A549 (cell line): ENCODE results near the gene HIGD1C. TPM values are rescaled to one million over a fixed set of nuclear protein-coding genes. Genes with fewer than 3 reads are reported as not detected.

Source experiments
- ATAC-seq, 2 experiments: fragments of 200-7000 bp in 1 of 2; fragments of >200 bp in 1 of 2; cut with Nextera tagmentation in 1 of 2; cut with Tn5 transposase in 1 of 2; 3 replicates each; pipeline versions ENCODE4 v1.8.0 to v1.9.1; 2018 to 2020; ENCODE audit warnings: mild to moderate bottlenecking in 1 of 2, moderate library complexity in 1 of 2
- CTCF ChIA-PET: fragments of 300-600 bp; sonication (Branson Sonifier 250); formaldehyde crosslinking; extraction: SDS; loops from one replicate; lab custom pipeline; 2021; ENCODE audit warnings: antibody characterized with exemption, inconsistent platforms; lab: Yijun Ruan, JAX
- POLR2A ChIA-PET: fragments of 350-600 bp; formaldehyde crosslinking; extraction: SDS; loops from one replicate; lab custom pipeline; 2021; ENCODE audit warnings: antibody characterized with exemption, inconsistent platforms; lab: Yijun Ruan, JAX
- DNase-seq, 2 experiments: peaks; one replicate each; pipeline versions ENCODE4 v3.0.0 to v3.0.0-alpha.2; 2011 to 2016; ENCODE audit warnings: low read depth in 1 of 2, low spot score in 1 of 2
- FAIRE-seq: peaks from 2 replicates; lab custom pipeline; 2011; peaks lifted over from hg19 to GRCh38; lab: Jason Lieb, UNC
- H3K27ac ChIP-seq, 2 experiments: fragments of >200 bp; sonication (Bioruptor Twin); formaldehyde crosslinking; 3 replicates each; pipeline ENCODE4 v1.5.1; 2016 to 2017
- H3K4me1 ChIP-seq: fragments of >200 bp; sonication (Bioruptor Twin); formaldehyde crosslinking; 3 replicates; pipeline ENCODE4 v1.6.1; 2016
- H3K4me2 ChIP-seq: fragments of >200 bp; sonication (Bioruptor Twin); formaldehyde crosslinking; 3 replicates; pipeline ENCODE4 v1.6.1; 2016
- H3K4me3 ChIP-seq: fragments of >200 bp; sonication (Bioruptor Twin); formaldehyde crosslinking; 3 replicates; pipeline ENCODE4 v1.5.1; 2016
- H3K9me3 ChIP-seq: fragments of >200 bp; sonication (Bioruptor Twin); formaldehyde crosslinking; 3 replicates; pipeline ENCODE4 v1.6.1; 2016
- BHLHE40 ChIP-seq: IDR thresholded peaks from 2 replicates; pipeline ENCODE4 v1.6.1; 2012; ENCODE audit warnings: low read depth, low read length, inconsistent platforms
- CBX8 ChIP-seq: fragments of 200-600 bp; sonication (generic); IDR thresholded peaks from 2 replicates; pipeline ENCODE4 v1.6.1; 2016
- CHD4 ChIP-seq: fragments of 200-600 bp; sonication (generic); IDR thresholded peaks from 2 replicates; pipeline ENCODE4 v1.6.1; 2016; ENCODE audit warnings: antibody characterized with exemption, mild to moderate bottlenecking, borderline replicate concordance
- EHF ChIP-seq: fragments of 250-450 bp; sonication (Bioruptor Pico); IDR thresholded peaks from 2 replicates; pipeline ENCODE4 v1.5.0; 2020; ENCODE audit warnings: mild to moderate bottlenecking
- EP300 ChIP-seq, 2 experiments: fragments of >200 bp; sonication (Bioruptor Twin); formaldehyde crosslinking; IDR thresholded peaks; 2 replicates in 1 of 2; 3 replicates in 1 of 2; pipeline ENCODE4 v1.6.1; 2016 to 2017
- ESRRA ChIP-seq: fragments of 150-350 bp; IDR thresholded peaks from 2 replicates; pipeline ENCODE4 v1.6.1; 2014; ENCODE audit warnings: mild to moderate bottlenecking, low read length, borderline replicate concordance
- FOSB ChIP-seq: fragments of 250-450 bp; sonication (Bioruptor Pico); IDR thresholded peaks from 2 replicates; pipeline ENCODE4 v1.5.0; 2020; ENCODE audit warnings: mild to moderate bottlenecking, moderate library complexity
- FOSL2 ChIP-seq, 2 experiments: fragments of 450-650 bp in 1 of 2; fragments of >200 bp in 1 of 2; sonication (Bioruptor Twin) in 1 of 2; formaldehyde crosslinking; IDR thresholded peaks; 2 replicates each; pipeline versions ENCODE4 v1.5.0 to v1.6.1; 2016 to 2020; ENCODE audit warnings: mild to moderate bottlenecking in 1 of 2, moderate library complexity in 1 of 2
- FOXS1 ChIP-seq: fragments of 250-450 bp; sonication (Bioruptor Pico); IDR thresholded peaks from 2 replicates; pipeline ENCODE4 v1.5.0; 2020; ENCODE audit warnings: mild to moderate bottlenecking, moderate library complexity
- HDAC2 ChIP-seq: fragments of 200-600 bp; sonication (generic); IDR thresholded peaks from 2 replicates; pipeline ENCODE4 v1.6.1; 2016
- HEYL ChIP-seq: fragments of 250-450 bp; sonication (Bioruptor Pico); IDR thresholded peaks from 2 replicates; pipeline ENCODE4 v1.8.0; 2021; ENCODE audit warnings: mild to moderate bottlenecking, moderate library complexity
- HOXA7 ChIP-seq: fragments of 250-450 bp; sonication (Bioruptor Pico); IDR thresholded peaks from 2 replicates; pipeline ENCODE4 v1.5.0; 2020; ENCODE audit warnings: mild to moderate bottlenecking, moderate library complexity
- KDM5A ChIP-seq: fragments of 200-600 bp; sonication (generic); IDR thresholded peaks from 2 replicates; pipeline ENCODE4 v1.6.1; 2016; ENCODE audit warnings: antibody characterized with exemption, mild to moderate bottlenecking
- NFE2L2 ChIP-seq: fragments of 150-350 bp; conservative IDR thresholded peaks from 2 replicates; pipeline ENCODE4 v1.6.1; 2014; ENCODE audit warnings: low read length
- NPAS2 ChIP-seq: fragments of 250-450 bp; sonication (Bioruptor Pico); IDR thresholded peaks from 2 replicates; pipeline ENCODE4 v1.8.0; 2022; ENCODE audit warnings: mild to moderate bottlenecking, moderate library complexity, borderline replicate concordance
- PBX3 ChIP-seq: IDR thresholded peaks from 2 replicates; pipeline ENCODE4 v1.6.1; 2012
- RAD21 ChIP-seq, 2 experiments: fragments of >200 bp in 1 of 2; sonication (Bioruptor Twin) in 1 of 2; formaldehyde crosslinking in 1 of 2; IDR thresholded peaks in 1 of 2; conservative IDR thresholded peaks in 1 of 2; 2 replicates in 1 of 2; 3 replicates in 1 of 2; pipeline ENCODE4 v1.6.1; 2012 to 2018; ENCODE audit warnings: inconsistent platforms in 1 of 2
- RCOR1 ChIP-seq: fragments of 150-350 bp; IDR thresholded peaks from 2 replicates; pipeline ENCODE4 v1.6.1; 2014; ENCODE audit warnings: antibody characterized with exemption, low read length, low read depth
- REST ChIP-seq: fragments of 200-600 bp; sonication (generic); IDR thresholded peaks from 2 replicates; pipeline ENCODE4 v1.6.1; 2016; ENCODE audit warnings: antibody characterized with exemption, mild to moderate bottlenecking, moderate library complexity
- RNF2 ChIP-seq: fragments of 200-600 bp; sonication (generic); IDR thresholded peaks from 2 replicates; pipeline ENCODE4 v1.6.1; 2016; ENCODE audit warnings: low read depth, mild to moderate bottlenecking, antibody characterized with exemption, moderate library complexity, borderline replicate concordance
- TFCP2L1 ChIP-seq: fragments of 250-450 bp; sonication (Bioruptor Pico); IDR thresholded peaks from 2 replicates; pipeline ENCODE4 v1.5.0; 2021; ENCODE audit warnings: mild to moderate bottlenecking
- ZFP36 ChIP-seq: fragments of 450-650 bp; IDR thresholded peaks from 2 replicates; pipeline ENCODE4 v1.6.1; 2014; ENCODE audit warnings: borderline replicate concordance; ENCODE audit not compliant: partially characterized antibody
- WGBS: methylation state at CpG from one replicate; pipeline ENCODE4 v1.1.6; 2017; ENCODE audit errors: missing lambda C conversion rate; 5-methylcytosine and 5-hydroxymethylcytosine counted together
- polyA plus RNA-seq, 4 experiments: library from polyadenylated mRNA; depleted of rRNA in 3 of 4; stranded (reverse); fragments of >200 nt; fragmentation: RNase III in 1 of 4; extraction: RNeasy Plus Mini Kit Qiagen cat#74134 plus additional on column Dnase treatment in 1 of 4; gene quantifications; 2 replicates in 3 of 4; 3 replicates in 1 of 4; pipeline ENCODE4 v1.2.3, GENCODE V29; 2011 to 2017
- TF ChIP-seq, protein P1 (sequence below): fragments of >200 bp; sonication (Bioruptor Twin); formaldehyde crosslinking; IDR thresholded peaks from 3 replicates; pipeline ENCODE4 v1.6.1; 2016
- TF ChIP-seq, protein P2 (sequence below): fragments of 250-450 bp; sonication (Bioruptor Pico); IDR thresholded peaks from 2 replicates; pipeline ENCODE4 v1.5.0; 2021; ENCODE audit warnings: mild to moderate bottlenecking, moderate library complexity, borderline replicate concordance

Gene HIGD1C
- polyA plus RNA-seq, 2 of the 4 experiments (the other 2 are of a cell fraction): not detected

DNA sequence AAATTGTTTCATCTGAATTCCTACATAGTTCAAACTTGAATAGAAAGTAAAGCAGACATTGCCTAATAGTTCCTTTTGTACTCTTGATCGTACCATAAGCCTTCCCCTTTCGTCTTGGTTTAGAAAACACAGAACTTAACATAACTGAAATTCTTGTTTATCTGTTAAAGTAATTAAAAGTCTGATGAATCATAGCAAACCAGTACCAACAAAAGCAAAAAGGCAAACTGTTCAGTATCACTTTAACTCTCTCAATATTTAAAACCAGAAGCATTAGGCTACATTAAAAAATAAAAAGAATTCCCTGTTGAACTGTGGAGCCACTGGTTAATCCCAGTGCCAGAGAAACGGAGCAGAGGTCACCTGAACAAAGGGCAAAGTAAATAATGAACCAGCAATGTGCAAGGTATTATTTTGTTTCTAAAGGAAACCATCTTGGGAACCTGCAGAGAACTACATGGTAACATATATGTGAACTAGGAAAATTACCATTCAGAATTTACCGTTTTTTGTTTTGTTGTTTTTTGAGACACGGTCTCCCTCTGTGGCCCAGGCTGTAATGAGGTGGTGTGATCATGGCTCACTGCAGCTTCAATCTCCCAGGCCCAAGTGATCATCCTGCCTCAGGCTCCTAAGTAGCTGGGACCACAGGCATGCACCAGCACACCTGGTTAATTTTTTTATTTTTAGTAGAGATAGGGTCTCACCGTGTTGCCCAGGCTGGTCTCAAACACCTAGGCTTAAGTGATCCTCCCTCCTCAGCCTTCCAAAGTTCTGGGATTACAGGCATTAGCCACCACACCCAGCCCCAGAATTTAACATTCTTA is 17.1 kb upstream of the HIGD1C start (continued):
- TF ChIP-seq, protein P1, sequence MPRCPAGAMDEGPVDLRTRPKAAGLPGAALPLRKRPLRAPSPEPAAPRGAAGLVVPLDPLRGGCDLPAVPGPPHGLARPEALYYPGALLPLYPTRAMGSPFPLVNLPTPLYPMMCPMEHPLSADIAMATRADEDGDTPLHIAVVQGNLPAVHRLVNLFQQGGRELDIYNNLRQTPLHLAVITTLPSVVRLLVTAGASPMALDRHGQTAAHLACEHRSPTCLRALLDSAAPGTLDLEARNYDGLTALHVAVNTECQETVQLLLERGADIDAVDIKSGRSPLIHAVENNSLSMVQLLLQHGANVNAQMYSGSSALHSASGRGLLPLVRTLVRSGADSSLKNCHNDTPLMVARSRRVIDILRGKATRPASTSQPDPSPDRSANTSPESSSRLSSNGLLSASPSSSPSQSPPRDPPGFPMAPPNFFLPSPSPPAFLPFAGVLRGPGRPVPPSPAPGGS: no peak
- TF ChIP-seq HDAC2 (no peak), NFE2L2 (no peak), REST (no peak), RCOR1 (no peak)

DNA sequence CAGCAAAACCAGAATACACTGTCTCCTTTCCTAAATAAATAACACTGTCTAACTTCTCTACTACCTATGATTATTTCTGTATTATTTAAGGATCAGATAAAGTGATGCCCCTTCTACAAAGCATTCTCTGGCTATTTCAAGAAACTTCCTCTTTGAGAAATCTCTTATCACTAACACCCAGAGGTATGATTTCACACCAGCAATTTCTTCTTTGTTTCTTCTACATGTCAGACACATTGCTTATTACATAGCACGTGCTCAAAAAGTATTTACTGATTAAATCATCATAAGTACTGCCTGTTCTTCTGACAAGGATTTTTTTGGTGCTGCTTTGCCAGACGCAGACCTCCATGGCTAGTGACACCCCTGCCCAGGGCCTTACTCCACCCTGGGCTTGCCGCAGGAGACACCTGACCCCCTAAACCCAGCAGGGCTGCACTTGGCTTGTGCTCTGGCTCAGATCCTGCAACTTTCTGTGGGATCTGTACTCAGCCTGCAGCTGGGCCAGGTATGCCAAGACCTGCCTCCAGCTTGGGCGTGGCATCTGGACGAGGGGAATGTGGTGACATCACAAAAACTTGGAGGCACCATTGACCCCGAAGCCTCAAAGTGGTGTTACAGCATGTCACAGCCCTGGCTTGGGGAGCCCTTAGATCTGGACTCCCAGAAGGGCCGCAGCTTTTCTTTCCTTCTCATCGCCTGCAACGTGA is 15.4 kb upstream of the HIGD1C start:
- H3K4me2 ChIP-seq: no peak overlapping the region
- H3K4me3 ChIP-seq: no peak overlapping the region
- H3K27ac ChIP-seq: no peak overlapping the region
- DNase-seq: no peak
- H3K4me1 ChIP-seq: peaks cover 10% of the 10 kb centered on the region; the same call in 1 of the 3 replicates
- CTCF ChIA-PET: no interaction called here
- POLR2A ChIA-PET: no interaction called here
- H3K9me3 ChIP-seq: no peaks in the 10 kb centered on the region
- no peak for FAIRE-seq
- 65% methylated on average over 9 of the region's 9 CpGs for WGBS
- no peak for ATAC-seq
- TF ChIP-seq EP300 (IDR thresholded peaks at IDR 0.05) (no peak), PBX3 (no peak), ESRRA (no peak), FOSB (CRISPR knock-in tag) (no peak), HOXA7 (CRISPR knock-in tag) (no peak), NFE2L2 (no peak), CHD4 (no peak), RAD21 (conservative IDR thresholded peaks at IDR 0.05 in 1 of 2, IDR thresholded peaks at IDR 0.05 in 1 of 2) (no peak)

GRCh38 chr12:50937653-50938052 is 14.7 kb upstream of the HIGD1C start:
- 71% methylated on average over 1 of the region's 1 CpG for WGBS
- H3K4me1 ChIP-seq: peaks cover 10% of the 10 kb centered on the region; the same call in 1 of the 3 replicates
- CTCF ChIA-PET: no interaction called here
- no peak for ATAC-seq
- no peak overlapping the region for H3K27ac ChIP-seq
- no peaks in the 10 kb centered on the region for H3K9me3 ChIP-seq
- H3K4me2 ChIP-seq: no peak overlapping the region
- no peak for DNase-seq
- H3K4me3 ChIP-seq: no peak overlapping the region
- no peak for FAIRE-seq
- POLR2A ChIA-PET: no interaction called here
- no peak for TF ChIP-seq NFE2L2
- no peak for TF ChIP-seq FOSB (CRISPR knock-in tag)
- TF ChIP-seq RCOR1: no peak
- TF ChIP-seq EHF (CRISPR knock-in tag): no peak
- TF ChIP-seq, protein P2, sequence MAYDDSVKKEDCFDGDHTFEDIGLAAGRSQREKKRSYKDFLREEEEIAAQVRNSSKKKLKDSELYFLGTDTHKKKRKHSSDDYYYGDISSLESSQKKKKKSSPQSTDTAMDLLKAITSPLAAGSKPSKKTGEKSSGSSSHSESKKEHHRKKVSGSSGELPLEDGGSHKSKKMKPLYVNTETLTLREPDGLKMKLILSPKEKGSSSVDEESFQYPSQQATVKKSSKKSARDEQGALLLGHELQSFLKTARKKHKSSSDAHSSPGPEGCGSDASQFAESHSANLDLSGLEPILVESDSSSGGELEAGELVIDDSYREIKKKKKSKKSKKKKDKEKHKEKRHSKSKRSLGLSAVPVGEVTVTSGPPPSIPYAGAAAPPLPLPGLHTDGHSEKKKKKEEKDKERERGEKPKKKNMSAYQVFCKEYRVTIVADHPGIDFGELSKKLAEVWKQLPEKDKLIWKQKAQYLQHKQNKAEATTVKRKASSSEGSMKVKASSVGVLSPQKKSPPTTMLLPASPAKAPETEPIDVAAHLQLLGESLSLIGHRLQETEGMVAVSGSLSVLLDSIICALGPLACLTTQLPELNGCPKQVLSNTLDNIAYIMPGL (CRISPR knock-in tag): no peak
- TF ChIP-seq HEYL (CRISPR knock-in tag): no peak
- TF ChIP-seq CBX8: no peak
- no peak for TF ChIP-seq RAD21 (conservative IDR thresholded peaks at IDR 0.05 in 1 of 2, IDR thresholded peaks at IDR 0.05 in 1 of 2)
- no peak for TF ChIP-seq TFCP2L1 (CRISPR knock-in tag)
- TF ChIP-seq HOXA7 (CRISPR knock-in tag): no peak
- no peak for TF ChIP-seq NPAS2 (CRISPR knock-in tag)
- no peak for TF ChIP-seq RNF2
- no peak for TF ChIP-seq KDM5A
- no peak for TF ChIP-seq EP300 (IDR thresholded peaks at IDR 0.05)
- TF ChIP-seq HDAC2: no peak
- no peak for TF ChIP-seq BHLHE40
- no peak for TF ChIP-seq FOXS1
- TF ChIP-seq ZFP36: no peak
- no peak for TF ChIP-seq FOSL2 (IDR thresholded peaks at IDR 0.05)
- TF ChIP-seq FOSL2 (CRISPR knock-in tag; IDR thresholded peaks at IDR 0.05): no peak
